AG09319 (cell line): ENCODE data around the gene RNF144A.

Source experiments
- DNase-seq: peaks from one replicate; pipeline ENCODE4 v3.0.0-alpha.2; 2010; ENCODE audit warnings: low read depth; ENCODE audit errors: extremely low read depth
- TF ChIP-seq, protein P1 (sequence below): IDR thresholded peaks from 2 replicates; pipeline ENCODE4 v1.5.1; 2011; ENCODE audit warnings: low read depth, mild to moderate bottlenecking, inconsistent platforms, low read length, moderate library complexity

The RNF144A gene

DNA sequence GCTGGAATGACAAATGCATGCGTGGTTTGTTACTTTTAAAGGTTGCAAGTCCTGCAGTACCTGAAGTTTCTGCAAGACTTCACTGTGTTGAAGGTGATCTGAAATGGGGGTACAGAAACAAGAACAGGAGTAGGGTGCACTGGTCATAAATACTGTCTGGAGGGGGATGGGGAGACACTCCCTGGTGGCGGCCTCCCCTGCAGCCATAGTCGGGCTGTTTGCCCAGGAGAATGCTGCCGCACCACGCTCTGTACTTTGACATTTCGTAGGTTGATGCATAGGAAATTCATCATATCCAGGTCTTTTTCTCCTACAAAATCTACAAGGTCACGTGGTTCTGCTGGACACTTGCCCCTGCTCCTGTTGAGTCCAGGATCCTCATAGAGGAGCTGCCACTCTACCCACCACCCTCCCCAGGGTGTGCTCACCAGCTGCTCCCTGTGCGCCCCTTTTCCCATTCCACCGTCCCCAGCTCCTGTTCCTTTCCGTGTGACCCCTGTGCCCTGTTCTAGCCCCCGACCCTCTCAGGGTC lies 103.8 kb downstream of the RNF144A start:
- DNase-seq, result no peak
- TF ChIP-seq, protein P1, sequence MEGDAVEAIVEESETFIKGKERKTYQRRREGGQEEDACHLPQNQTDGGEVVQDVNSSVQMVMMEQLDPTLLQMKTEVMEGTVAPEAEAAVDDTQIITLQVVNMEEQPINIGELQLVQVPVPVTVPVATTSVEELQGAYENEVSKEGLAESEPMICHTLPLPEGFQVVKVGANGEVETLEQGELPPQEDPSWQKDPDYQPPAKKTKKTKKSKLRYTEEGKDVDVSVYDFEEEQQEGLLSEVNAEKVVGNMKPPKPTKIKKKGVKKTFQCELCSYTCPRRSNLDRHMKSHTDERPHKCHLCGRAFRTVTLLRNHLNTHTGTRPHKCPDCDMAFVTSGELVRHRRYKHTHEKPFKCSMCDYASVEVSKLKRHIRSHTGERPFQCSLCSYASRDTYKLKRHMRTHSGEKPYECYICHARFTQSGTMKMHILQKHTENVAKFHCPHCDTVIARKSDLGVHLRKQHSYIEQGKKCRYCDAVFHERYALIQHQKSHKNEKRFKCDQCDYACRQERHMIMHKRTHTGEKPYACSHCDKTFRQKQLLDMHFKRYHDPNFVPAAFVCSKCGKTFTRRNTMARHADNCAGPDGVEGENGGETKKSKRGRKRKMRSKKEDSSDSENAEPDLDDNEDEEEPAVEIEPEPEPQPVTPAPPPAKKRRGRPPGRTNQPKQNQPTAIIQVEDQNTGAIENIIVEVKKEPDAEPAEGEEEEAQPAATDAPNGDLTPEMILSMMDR, result no peak

DNA sequence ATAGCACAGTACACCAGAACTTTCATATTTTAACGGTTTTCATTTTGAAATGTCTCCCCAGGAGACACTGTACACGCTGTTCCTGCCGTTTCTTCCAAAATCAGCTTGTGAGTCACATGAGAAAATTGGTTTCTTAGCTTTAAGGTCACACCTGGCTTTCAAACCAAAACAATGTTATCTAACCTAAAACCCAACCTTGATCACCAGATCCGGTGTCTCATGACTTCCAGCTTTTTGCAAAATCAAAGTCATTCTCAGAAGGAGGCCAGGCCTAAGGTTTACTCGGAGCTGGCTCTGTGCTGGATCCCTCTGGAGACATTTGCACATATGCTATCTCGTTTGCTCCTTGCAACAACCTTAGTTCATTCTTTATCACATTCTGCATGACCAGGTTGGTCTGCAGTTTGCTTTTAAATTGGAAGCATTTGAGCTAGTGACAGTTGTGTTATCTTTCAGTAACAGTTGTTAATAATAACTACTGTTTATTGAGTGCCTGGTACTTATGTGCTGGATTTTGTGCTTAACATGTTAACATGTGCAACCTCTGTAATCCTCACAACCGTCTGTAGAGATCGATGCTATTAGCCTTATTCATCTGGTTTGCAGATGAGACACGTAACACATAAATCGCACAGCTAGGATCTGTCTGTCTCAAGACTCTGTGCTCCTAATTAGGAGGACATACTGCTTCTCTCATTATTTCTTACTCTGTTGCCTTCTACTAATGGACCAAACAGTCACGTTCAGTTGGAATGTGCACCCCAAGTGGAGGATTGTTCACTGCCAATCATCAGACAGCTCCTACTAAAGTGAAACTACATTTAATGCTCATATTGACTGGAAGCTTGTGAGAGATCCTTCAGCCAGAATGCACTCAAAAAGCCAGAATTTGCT lies 105.5 kb downstream of the RNF144A start:
- TF ChIP-seq, protein P1, result no peak
- no peak for DNase-seq

DNA sequence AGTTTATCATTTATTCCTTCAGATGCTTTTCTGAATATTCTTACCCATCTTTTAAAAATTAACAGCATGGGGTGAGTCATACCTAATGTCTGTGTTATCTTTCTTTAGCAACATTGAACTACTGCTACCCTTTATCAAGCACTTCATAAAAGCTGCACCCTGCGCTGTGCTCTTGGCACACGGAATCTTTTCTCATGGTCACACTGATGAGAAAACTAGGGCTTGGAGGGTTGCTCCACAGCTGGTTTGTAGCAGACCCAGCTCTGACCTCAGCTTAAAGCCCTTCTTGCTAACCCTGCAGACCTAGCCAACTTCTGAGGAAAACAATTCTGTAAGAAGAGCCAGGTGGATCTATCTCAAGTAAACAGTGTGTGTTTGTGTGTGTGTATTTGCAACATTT lies 106.3 kb downstream of the RNF144A start:
- TF ChIP-seq, protein P1, result no peak
- peak; percentile 14 for DNase-seq

DNA sequence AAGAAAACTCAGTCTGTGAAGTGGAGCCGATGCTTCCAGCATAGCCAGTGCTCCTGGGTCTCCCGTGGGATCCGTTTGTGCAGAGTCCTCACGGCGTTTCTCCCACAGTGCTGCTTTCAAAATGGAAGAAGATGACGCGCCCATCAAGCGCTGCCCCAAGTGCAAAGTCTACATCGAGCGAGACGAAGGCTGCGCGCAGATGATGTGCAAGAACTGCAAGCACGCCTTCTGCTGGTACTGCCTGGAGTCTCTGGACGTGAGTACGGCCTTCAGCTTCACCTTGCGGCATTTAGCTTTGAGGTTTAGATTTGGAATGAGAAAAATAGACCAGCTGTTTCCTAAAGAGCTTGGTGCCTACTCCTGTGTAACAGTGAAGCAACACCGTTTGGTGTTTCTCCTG lies 107.0 kb downstream of the RNF144A start:
- DNase-seq, result no peak
- TF ChIP-seq, protein P1, result no peak

DNA sequence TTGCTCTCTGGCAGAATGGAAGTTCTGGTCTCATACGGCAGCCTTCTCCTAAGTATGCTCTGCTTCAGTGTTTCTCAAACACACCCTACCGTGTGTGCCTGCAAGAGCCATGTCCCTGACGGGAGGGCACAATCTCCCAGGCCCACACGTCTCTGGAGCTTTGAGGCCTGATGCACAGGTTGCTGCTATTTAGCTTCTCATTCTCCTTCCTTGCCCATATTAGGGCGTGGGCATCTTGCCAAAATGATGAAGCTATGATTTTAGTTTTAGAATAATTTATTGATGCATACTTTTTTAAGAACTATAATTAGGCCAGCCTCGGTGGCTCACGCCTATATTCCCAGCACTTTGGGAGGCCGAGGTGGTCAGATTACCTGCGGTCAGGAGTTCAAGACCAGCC lies 107.9 kb downstream of the RNF144A start:
- DNase-seq, result no peak
- TF ChIP-seq, protein P1, result no peak

DNA sequence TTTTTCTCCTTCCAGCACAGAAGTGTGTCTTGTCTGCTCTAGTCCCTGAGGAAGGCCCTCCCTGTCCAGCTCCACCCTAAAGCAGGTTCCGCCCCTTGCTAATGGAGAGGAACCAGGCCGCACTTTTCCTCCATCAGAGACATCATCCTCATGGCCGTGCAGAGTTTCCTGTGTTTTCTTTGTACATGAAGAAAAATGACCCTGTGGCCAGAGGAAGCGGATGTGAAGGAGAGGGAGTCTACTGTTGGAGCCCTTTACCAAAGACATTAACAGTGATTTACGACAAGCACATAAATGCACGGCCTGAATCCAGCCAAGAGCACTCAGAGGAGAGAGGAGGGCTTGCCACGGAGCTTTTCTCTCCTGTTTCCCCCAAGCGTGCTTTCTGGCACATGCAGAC lies 109.5 kb downstream of the RNF144A start:
- no peak for DNase-seq
- TF ChIP-seq, protein P1, result no peak

DNA sequence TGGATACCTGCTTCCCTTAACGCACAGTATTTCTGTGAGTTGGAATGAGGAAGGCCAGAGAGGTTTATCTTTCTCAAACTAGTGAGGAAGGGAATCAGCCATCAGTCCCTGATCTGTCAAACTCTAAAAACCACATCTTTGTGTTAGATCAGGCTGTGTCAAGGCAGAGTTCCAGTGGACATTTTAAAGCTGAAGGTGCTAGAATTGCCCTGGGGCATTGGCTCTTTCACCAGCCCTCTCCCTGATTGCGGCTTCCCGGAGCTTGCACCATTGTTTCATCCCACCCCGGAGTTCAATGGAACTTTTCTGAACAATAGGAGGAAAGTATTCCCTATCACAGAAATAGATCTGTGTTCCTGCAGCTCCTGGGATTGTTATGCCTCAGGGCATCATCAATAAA lies 110.2 kb downstream of the RNF144A start:
- DNase-seq, result no peak
- TF ChIP-seq, protein P1, result no peak
